ENCODE results near the gene SEPTIN8.

- no peak for TF ChIP-seq CTCF (IDR thresholded peaks at IDR 0.05)
- TF ChIP-seq POLR2AphosphoS5 (IDR thresholded peaks at IDR 0.05; ENCODE audit: low read depth, low read length): no peak
These were observed 38.9 kb downstream of the SEPTIN8 start for GRCh38 chr5:132737982-132738681.
